HG03196 (cell line): ENCODE measurements around the gene HMGXB3.

Experiments used
- ATAC-seq: cut with Tn5 transposase; IDR thresholded peaks from one replicate; pipeline ENCODE4 v1.9.1; 2021; ENCODE audit not compliant: unreplicated experiment

The HMGXB3 gene

DNA sequence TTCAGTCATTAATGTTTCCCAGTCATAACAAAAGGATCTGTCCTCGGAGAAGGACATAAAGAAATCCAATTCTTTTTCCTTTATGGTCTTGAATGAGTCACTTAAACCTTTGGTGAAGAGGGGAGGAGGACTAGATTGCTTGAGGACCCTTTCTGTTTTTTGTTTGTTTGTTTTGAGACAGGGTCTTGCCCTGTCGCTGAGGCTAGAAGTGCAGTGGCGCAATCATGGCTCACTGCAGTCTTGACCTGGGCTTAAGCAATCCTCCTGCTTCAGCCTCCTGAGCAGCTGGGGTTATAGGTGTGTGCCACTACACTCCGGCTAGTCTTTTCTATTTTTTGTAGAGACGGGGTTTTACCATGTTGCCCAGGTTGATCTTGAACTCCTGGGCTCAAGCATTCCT, 12.4 kb upstream of the HMGXB3 start:
- ATAC-seq = no peak

DNA sequence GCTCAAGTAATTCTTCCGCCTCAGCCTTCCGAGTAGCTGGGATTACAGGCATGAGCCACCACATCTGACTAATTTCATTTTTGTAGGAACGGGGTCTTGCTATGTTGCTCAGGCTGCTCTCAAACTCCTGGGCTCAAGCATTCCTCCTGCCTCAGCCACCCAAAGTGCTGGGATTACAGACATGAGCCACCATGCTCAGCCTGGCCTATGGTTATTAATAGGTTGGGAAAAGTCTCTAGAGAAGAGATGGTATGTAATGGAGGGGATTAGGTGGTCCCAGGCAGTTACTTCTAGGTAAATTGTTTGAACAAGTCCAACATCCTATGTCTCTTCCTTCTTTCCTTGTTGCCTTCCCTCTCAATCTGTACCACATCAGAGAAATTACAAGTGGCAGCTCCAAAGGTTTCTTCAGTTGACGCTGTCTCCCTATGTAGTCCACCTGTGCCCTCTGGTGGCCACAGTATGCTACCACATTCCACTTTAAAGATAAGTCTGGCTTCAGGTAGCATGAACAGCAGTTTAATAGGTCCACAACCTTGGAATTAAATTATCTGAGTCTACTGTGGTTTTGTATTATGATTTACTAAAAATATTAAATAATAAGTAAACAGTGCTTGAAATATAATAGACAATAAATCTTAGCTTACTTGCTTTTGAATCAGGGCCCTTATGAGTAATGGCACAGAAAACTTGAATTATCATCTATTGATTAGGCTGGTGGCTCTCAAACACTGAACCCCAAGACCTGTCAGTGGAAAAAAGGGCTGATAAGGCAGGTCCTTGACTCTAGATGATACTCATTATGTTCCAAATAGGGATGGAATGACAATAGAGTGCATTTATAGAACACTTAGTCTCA, 9.8 kb upstream of the HMGXB3 start:
- peak; percentile 65 for ATAC-seq

GRCh38 chr5:149993471-149993870, 7.1 kb upstream of the HMGXB3 start:
- ATAC-seq = no peak

DNA sequence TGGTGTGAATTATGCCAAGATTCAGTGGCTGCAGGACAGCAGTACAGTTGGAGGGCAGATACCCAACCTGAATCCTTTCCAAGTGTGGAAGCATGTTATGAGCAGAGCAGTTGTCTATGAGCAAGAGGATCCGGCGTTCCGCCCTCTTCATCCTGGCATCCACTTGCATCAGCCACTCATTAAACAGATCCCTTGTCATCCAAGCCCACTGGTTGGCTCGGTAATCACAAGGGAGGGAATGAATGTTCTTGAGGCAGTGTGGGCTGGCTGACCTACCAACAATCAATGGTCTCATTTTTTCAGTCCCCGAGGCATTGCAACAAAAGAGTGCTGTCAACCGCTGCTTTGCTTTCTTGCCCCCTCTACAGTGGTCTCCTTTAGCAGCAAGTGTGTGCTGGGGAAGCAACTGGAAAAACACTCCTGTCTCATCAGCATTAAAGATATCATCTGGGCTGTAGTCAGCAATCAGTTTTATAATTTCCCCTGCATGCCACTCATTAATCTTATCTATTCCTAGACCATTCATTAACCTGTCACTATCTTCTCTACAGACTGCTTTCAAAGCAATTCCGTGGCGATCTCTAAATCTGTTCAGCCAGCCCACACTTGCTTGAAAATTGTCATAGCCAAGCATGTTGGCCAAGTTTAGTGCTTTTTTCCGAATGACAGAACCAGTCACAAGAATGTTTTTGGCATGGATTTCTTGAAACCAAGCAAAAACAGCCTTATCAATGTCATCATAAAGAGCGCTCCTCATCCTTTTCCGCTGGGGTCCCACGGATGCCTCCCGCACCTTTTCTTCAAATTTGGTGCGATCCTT, 4.9 kb upstream of the HMGXB3 start:
- ATAC-seq = no peak

- ATAC-seq = no peak
Measured at GRCh38 chr5:149996205-149996890, 4.2 kb upstream of the HMGXB3 start.

DNA sequence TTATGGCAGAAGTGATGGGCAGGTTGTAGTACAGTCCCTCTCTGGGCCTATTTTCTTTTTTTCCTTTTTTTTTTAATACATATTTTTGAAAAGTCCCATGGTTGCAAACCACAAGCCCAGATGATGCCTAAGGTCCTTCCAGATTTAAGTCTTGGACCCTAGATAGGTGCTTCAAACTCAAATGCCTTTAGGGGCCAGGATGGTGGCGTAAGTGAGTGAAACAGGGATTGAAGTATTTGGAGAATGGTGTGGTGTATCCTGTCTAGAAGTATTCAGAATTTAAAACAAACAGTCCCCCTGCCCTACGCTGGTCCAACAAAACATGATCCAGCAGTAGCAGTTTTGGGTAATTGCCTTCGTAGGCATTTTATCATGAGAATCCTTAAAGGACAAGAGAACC, 2.3 kb upstream of the HMGXB3 start:
- ATAC-seq = no peak

DNA sequence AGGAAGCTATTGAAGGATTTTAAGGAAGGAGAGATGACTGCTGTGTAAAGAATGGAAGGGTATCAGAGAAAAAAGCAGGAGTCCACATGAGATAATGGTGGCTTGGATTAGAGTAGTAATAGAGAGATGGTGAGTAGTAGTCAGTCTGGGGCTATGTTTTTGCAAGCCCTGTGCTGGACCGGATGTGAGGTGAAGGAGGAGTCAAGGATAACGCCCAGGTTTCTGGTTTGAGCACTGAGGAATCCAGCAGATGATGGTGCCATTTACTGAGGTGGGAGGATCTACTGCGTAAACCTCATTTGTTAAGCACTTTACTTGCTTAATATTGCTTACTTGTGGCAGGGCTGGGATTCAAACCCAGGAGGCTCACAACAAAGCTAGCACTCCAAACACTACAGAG, 1.2 kb upstream of the HMGXB3 start:
- ATAC-seq = no peak

DNA sequence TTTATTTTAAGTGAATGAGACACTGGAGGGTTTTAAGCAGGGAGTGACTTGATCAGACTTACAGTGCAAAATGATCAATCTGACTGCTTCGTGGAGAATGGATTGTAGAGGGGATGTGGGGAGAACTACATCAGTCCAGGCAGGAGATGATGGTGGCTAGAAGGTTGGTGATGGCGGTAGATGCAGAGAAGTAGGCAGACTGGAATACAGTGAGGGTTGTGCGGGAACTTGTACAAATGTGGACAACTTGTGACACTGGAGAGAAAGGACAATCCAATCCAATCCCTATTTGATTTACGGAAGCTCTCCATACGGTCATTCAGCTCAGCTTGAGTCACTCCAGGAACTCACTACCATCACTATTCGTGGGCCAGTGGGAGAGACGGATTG, 678 bp upstream of the HMGXB3 start:
- no peak for ATAC-seq

GRCh38 chr5:150000990-150001659, 586 bp downstream of the HMGXB3 start:
- ATAC-seq = peak; percentile 1

- peak; percentile 57 for ATAC-seq
Measured at GRCh38 chr5:150001660-150002486, 1.3 kb downstream of the HMGXB3 start.

- ATAC-seq = no peak
Measured at GRCh38 chr5:150006318-150006717, 5.8 kb downstream of the HMGXB3 start.

DNA sequence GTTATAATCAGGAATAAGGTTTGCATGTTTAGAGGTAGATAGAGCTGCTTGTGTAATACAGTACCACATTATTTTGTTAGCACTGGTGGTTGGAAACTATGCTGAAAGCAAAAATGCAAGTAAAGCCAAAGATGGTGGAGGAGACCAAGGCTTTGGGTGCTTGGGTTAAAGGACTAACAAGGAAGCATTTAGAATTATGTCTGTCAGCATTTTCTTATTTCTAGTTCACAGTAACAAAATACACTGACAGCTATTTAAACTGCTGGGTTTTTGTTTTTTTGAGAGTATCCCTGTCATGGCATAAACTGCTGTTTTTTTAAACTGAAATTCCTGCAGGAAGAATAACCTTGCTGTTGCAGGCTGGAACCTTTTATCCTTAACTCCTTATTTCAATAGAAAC, 6.5 kb downstream of the HMGXB3 start:
- ATAC-seq = no peak

DNA sequence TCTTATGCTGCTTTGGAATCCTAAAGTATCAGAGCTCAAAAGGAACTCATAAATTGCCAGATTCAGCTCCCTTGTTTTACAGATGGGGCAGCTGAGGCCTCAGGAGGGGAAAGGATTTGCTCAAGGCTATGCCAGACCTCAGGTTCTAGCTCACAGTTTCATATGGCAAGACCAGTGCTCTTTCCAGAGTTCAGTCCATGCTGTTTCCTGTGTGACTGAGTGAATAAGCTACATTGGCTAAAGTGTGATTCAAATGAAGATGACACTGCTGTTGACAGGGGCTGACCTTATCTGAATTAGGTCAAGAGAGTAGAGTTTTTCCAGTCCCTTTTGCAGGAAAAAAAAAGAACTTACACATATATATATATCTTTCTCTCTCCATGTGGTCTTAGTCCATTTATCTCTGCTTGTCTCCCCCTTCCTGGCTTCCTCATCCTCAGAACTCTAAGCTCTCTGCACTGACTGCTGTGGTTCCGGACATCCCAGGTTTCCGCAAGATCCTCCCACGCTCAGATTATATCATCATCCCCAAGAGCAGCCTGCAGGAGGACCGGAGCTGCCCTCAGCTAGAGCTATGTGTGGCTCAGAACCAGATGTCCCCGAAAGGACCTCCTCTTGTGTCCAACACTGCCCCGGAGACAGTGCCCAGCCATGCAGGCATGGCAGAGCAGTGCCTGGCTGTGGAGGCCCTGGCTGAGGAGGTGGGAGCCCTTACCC, 9.3 kb downstream of the HMGXB3 start:
- no peak for ATAC-seq

- ATAC-seq = no peak
Measured at GRCh38 chr5:150013931-150014330, 13.4 kb downstream of the HMGXB3 start.

DNA sequence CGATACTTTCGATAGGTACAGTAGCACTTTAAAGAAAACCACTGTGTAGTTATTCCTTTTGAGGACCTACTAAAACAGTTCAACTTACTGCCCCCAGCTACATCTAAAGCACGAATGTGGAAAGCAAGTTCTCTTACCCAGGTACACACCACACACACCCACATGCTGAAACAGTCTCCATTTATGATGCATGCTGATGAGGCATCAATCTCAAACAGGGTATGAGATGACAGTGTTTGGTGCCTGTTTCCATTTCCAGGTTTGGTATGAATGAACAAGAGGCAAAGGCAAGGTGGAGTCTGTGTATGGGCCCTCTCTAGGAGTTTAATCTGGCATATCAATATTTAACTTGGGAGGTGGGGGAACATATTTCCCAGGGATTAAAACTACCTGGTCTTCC, 13.9 kb downstream of the HMGXB3 start:
- ATAC-seq = no peak

DNA sequence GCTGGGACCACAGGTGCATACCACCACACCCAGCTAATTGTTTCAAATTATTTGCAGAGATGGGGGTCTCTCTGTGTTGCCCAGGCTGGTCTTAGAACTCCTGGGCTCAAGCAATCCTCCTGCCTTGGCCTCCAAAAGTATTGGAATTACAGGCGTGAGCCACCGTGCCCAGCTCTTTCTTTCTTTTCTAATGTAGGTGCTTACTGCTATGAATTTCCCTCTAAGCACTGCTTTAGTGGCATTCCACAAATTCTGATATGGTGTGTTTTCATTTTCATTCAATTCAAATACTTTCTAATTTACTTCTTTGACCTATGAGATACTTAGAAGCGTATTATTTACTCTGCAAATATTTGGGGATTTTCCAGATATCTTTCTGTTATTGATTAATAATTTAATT, 14.9 kb downstream of the HMGXB3 start:
- ATAC-seq = no peak

- ATAC-seq = no peak
Measured at GRCh38 chr5:150016537-150016936, 16.0 kb downstream of the HMGXB3 start.

DNA sequence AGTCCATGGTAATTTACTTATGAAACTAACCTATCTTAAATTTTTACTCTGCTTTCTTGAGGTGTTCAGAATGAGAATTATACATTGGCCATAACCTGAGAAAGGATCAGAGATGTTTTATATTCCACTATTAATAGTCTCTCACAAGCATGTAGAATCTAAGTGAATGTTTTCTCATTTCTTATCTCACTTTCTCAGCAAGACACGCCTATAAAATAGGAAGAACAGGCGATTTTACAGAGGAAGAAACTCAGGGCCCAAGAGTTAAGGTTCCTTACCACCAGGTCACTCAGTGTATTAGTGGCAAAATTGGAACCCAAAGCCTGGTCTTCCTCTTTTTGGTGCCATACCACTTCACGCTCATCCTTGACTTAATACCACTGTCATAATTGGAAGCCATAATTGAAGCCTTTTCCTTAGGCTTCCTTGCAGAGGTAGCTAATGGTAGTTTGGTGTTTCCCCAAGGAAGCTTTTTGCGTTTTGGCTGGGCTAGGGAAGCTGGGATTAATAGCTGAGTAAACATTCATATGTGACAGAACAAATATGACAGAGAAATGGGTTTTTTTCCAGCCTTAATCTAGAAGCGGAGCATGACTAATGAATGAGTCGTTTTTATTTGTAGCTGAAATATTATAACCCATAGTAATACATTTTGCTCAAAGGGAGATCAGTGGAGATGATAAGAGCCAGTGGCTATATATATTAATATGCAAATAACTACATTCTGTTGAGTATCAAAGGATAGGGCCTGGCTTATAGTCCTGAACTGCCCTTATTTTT, 16.9 kb downstream of the HMGXB3 start:
- no peak for ATAC-seq

- ATAC-seq = no peak
Measured at GRCh38 chr5:150020249-150020648, 19.7 kb downstream of the HMGXB3 start.
